ENCODE data around the gene IGDCC3.

DNA sequence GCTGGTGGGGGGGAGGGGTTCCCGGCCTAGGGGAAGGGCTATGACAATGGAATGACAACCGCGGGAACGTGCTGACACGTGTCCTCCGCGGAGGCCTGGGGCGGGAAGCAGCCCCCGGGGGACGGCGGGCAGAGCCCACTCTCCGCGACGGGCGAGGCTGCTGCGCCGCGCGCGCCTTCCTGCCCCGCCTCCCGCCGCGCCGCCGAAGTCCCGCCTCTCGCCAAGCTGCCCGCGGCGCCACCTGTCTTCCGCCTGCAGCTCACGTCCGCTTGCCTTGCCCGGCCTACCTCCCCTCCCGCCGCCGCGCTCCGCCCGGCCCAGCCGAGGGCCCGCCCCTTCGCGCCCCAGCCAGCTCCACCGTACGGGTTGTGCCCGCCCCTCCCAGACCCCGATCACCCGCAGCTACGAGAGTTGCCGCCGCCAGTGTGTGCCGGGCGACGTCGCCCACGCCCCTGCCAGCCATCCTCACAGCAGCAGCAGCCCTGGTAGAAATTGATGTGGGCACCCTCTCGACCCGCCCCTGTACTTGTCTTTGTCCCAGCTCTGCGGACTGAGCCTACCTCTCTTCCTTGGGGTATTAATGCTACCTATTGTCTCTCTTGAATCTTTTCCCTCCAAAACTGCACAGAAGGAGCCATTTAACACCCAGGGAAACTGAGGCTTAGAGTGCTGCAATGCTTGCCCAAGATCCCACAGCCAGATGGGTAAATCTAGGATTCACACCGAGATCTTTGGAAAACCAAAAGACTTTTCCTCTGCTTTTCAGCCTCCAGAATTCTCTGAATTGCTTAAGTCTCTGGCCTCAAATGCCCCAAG lies 90.9 kb downstream of the IGDCC3 start, which contains the start of gene PARP16:
- TF ChIP-seq CTCF (IDR thresholded peaks at IDR 0.05) (peak; percentile 37), ZFX (IDR thresholded peaks at IDR 0.05; ENCODE audit: borderline replicate concordance) (no peak)

Data from 22Rv1 (cell line).